GM10847 (cell line): ENCODE data around the gene TAPBPL.

Source experiments
- POLR2A ChIP-seq: IDR thresholded peaks from 2 replicates; pipeline ENCODE4 v1.6.1; 2011; ENCODE audit not compliant: insufficient read length; ENCODE audit errors: extremely low read depth

The TAPBPL gene

DNA sequence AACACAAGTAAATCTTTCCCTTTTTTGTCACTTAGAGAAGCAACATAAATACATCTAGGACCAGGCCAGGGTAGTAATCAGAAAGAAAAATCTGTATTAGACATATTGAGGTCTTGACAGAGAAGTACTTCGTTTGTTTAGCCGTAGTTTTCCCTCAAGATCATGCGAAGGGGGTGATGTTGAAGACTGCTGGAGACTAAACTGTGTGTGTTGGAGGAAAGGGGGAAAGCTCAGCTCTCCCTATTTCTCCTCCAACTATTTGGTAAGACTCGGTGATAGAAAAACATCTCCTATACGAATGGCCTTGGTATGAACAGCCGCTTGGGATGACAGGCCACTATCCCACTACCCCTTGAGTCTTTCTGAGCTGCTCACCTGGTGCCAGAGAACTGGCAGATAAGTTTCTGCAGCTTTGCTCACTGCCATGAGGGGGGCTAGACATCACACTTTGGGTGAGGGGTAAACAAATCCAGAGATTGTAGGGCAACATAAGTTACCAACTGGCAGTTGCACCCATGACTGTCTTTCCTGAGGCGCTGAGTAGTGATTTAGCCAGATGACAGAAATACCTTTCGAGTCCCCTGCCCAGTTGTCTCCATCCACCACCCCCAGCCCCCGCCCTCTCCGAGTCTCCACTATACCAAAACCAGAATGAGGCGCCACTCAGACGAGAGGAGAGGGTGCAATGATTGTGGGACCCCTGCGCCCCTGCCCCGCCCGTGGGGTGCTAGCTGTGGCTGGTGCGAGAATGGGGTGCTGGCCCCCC, 17.9 kb downstream of the TAPBPL start:
- no peak for TF ChIP-seq POLR2A

DNA sequence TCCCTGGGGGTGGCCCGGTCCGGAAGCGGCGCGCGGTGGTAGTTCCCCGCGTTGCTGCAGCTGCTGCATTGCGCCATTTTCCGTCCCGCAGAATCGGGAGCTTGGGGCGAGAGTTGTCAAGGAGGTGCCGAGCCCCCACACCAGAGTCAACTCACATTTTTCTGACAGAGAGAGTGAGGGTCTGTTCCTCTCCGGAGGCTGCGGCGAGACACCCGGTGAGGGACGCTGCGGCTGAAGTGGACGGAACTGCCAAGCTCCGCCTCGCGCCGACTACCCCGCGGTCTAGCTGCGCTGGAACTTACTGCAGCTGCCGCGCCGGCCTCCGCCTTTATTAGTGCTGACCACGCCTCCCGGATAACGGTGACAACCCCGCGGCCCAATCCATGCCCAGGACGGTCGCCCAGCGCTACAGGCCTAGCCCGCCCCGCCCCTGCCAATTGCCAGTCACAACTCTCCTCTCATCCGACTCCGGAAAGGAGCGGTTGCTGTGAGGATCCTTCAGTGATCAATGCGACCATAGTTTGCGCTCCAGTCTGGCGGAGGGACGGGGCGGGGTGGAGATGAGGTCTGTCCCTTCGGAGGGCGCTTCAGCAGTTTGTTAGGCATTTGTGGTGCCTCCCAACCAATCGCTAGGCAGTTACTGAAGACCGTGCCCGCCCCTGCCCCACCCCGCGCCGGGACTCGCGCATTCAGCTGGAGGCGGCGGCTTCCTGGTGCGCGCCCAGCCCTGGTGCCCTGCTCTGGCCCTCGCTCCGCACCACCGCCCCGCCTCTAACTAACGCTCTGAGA, 18.7 kb downstream of the TAPBPL start, which contains the start of gene VAMP1:
VAMP1 (minus strand) TSS at position 303 of the 789 bp plus-strand sequence; CDS start at position 157, 146 bp downstream.
- peak; percentile 99 for TF ChIP-seq POLR2A

DNA sequence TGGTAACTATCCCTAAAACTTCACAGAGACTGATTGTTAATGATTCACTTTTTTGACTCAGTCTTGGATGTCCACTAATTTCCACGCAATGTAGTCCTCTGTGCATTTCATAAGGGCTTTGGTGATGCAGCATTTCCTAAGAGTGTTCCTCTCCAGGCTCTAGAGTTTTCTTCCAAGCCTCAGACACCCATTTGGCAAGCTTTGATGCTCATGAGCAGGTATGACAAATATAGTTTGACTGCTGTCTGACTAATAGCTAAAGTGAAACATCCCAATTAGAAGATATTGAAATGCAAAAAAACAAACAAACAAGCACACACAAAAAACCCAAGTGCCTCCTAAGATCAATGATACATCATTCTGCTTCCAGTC, 20.1 kb downstream of the TAPBPL start:
- TF ChIP-seq POLR2A: no peak

DNA sequence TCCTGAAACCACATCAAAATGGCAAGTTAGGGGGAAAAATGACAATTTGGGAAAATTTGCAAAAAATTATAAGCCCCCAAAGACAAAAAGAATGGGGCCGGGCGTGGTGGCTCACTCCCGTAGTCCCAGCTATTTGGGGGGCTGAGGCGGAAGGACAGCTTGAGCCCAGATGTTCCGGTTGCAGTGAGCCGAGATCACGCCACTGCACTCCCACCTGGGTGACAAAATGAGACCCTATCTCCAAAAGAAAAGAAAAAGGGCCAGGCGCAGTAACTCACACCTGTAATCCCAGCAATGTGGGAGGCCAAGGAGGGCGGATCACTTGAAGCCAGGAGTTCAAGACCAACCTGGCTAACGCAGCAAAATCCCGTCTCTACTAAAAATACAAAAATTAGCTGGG, 20.6 kb downstream of the TAPBPL start:
- TF ChIP-seq POLR2A: no peak

DNA sequence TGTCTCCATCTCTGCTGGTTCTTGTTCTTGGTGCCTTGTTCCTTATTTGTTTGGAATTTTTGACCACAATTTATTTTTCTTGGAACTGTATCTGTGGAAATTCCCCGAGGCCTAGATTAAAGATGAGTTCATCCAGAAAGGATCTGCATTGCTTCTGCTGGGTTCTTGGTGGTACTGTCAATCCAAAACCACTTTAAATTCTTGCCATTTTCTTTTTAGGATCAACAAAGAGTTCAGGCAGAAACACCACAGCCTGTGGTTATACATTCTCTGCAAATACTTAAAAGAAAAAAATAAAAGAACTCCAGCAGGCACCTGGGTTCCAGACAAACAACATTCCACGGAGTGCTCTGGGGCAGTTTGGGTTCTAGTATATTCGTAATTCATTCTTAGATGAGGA, 24.6 kb downstream of the TAPBPL start:
- no peak for TF ChIP-seq POLR2A

DNA sequence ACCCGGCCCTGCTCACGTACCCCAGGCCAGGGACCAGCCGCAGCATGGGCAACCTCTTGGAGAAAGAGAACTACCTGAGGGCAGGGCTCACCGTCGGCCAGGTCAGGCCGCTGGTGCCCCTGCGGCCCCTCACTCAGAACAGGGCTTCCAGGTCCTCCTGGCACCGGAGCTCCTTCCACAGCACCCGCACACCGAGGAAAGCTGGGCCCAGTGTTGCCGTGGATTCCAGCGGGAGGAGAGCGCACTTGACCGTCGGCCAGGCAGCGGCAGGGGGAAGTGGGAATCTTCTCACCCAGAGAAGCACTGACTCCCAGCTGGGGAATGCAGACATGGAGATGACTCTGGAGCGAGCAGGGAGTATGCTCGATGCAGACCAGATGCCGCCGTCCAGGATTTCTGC, 26.6 kb downstream of the TAPBPL start:
- TF ChIP-seq POLR2A: no peak

DNA sequence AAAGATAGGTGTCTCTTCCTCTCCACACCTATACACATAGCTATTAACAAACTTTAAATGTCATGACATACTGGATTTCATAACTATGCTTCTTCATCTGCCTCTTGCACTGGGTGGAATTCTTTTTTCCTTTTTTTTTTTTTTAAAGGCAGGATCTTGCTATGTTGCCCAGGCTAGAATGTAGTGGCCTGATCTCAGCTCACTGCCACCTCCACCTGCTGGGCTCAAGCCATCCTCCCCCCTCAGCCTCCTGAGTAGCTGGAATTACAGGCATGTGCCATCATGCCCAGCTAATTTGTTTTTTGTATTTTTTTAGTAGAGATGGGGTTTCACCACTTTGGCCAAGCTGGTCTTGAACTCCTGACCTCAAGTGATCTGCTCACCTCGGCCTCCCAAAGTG, 36.4 kb downstream of the TAPBPL start:
- TF ChIP-seq POLR2A: no peak

DNA sequence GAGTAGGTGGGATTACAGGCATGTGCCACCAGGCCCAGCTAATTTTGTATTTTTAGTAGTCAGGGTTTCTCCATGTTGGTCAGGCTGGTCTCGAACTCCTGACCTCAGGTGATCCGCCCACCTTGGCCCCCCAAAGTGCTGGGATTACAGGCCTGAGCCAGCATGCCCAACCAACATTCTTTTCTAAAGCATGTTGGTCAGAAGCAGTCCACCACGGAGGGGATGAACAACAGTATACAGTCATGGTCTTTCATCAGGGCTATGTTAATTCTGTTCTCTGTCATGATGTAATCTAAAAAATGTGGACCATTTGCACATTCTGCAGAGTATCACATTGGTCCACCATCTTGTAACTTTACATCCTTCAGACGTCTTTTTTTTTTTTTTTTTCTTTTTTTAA, 37.6 kb downstream of the TAPBPL start:
- TF ChIP-seq POLR2A: no peak

DNA sequence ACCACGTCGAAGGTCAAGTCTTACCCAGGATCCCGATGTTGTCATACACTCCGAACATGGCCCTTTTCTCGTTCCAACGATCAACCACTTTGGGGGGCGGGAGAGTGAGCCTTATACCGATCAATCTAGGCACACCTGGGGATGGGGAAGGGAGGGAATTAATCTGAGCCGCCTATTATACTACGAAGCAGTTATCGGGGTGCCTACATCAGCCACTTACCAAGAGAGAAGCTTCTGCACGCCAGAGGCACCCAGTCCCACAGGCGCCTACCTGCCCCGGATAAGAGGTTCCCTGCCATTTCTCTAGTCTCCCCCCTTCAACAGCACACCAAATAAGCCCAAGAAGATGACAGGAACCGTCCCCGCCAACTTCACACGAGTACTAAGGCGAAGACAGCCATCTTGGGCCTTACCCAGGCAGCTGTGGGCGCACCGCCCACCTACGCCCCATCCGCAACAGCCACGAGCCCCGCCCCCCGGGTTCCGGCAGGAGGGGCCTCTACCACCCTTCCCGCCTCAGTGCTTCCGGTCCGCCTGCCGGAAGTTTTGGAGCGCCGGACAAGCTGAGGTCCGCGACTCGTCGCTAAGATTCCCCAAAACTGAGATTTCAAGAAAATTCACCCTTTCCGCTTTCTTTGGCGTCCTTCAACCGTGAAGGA, 41.1 kb downstream of the TAPBPL start, which contains the start of gene MRPL51:
MRPL51 (minus strand) TSS at position 425 of the 659 bp plus-strand sequence; CDS start at position 299, 126 bp downstream.
- peak; percentile 86 for TF ChIP-seq POLR2A

DNA sequence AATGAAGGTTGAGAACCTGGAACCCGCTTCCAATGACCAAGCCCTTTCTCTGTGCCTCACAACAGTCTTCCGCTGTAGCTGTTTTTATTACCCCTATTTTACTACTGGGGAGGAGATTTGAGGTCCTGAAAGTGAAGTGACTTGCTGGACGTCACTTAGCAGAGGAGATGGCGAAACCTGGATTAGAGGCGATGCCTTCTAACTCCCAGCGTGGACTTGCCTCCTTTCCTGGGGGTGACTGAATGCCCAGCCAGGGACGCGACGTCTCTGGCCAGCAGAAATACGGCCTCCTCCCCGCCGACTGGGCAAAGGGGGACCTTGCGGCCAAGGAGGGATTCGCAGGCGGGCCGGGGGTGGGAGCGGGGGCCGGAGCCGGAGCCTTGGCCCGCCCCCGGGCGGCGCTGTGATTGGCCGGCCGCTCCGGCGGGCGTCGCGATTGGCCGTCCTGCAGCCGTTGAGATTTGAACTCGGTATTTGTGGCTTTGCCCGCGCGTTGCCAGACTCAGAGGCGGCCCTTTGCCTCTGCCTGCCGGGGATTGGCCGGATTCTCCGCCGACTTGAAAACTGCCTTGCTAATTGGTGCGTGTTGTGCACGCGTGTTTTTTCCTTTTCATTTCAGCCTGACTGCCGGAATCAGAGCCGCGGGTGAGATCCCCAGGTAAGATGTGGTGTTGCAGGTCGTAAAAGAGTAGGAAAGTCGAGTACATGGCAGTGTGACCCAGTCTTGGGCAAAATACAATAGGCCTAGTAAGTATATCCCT, 41.8 kb downstream of the TAPBPL start, which contains the start of gene NCAPD2:
NCAPD2 (plus strand) TSS at position 606 of the 761 bp plus-strand sequence. CDS start 997 bp downstream, outside the sequence.
- no peak for TF ChIP-seq POLR2A

DNA sequence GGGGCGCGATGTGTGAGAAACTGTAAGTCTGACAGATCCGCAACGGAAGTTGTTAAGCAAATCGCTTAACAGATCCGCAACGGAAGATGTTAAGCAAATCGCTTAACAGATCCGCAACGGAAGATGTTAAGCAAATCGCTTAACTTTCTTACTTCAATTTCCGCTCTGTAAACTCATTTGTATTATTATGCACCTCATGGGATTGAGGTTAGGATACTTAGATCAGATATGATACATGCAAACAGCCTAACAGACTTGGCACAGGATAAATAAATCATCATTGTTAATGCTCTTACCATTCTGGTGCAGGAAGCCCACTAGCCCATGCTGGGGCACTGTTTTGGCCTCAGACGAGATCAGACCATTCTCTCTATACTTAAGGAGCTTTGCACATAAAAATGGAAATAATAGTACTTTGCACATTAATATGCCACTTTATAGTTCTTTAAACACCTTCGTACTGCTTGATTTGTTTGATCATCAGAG, 42.5 kb downstream of the TAPBPL start:
- no peak for TF ChIP-seq POLR2A

DNA sequence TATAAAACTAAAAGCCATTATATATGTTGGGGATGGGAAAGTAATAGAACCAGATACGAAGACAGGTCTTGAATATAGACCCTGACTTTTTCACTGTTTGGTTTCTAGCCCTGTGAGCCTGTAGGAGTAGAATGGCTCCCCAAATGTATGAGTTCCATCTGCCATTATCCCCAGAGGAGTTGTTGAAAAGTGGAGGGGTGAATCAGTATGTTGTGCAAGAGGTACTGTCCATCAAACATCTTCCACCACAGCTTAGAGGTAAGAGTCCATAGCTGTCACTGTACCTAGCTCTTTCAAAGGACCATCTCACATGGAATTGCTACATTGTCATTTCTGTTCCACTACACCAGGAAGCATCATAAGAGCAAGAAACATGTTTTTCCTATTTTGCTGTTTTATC, 43.1 kb downstream of the TAPBPL start:
- no peak for TF ChIP-seq POLR2A

DNA sequence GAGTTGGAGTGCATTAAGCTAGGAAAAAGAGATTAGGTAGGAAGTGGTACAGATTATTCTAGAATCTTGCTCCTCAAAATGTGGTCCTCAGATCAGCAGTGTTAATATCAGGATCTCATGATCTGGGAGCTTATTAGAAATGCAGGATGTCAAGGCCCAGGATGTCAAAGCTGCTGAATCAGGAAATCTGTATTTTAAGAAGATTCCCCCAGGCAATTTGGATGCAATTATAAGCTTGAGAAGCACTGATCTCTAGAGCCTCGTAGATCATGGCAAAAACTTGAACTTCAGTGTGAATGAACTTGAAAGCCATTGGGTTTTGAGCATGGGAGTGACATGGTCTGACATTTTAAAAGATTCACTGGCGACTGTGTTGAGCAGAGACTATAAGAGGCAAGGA, 48.6 kb downstream of the TAPBPL start:
- no peak for TF ChIP-seq POLR2A

DNA sequence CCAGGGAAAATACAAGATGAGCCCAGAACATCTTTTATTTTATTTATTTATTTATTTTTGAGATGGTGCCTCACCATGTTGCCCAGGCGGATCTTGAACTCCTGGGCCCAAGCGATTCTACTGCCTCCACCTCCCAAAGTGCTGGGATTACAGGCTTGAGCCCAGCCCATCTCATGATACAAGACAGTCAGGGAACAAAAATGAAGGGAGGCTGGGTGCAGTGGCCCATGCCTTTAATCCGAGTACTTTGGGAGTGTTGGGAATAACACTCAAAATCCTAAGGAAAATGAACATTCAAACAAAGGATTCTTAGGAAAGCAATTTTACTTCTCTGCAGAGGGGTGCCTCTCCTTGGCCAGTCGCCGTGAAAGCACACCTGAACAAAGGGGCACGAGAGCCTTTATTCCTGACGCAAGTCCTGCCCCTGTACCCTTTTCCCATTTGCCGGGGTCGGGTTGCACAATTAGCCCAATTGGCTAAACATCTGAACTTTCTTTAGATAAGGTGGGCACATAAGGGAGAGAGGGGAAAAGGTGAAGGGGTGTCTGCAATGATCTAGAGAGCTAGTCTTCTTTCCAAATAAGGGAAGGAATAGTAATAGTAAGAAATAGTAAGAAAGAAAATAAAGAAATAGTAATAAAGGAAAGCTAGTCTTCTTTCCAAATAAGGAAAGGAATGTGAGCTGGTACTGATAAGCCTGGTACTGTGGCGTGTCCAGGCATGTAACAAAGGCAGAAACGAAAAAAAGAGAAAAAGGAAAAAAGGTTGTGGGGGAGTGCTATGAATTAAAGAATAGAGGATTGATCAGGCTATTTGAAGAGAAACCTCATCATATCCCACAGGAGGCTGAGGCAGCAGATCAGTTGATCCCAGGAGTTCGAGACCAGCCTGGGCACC, 55.5 kb downstream of the TAPBPL start:
- TF ChIP-seq POLR2A: no peak
